ENCODE measurements around the gene PLEKHA7. TPM values are rescaled to one million over a fixed set of nuclear protein-coding genes. Genes with fewer than 3 reads are reported as not detected.

Gene PLEKHA7
- total RNA-seq, 4 donors from 2014 or later, result 24.1 to 49.3 (median 28.8) TPM

- ATAC-seq (ENCODE audit: low FRiP score), result no peak
- DNase-seq (ENCODE audit: low spot score), result no peak
- TF ChIP-seq CTCF (IDR thresholded peaks at IDR 0.05), result no peak
Measured at GRCh38 chr11:16814410-16815046, 199.7 kb downstream of the PLEKHA7 start.

- ATAC-seq (ENCODE audit: low FRiP score) (no peak), DNase-seq (ENCODE audit: low spot score) (no peak)
- TF ChIP-seq CTCF (IDR thresholded peaks at IDR 0.05), result no peak
Measured at GRCh38 chr11:16813126-16813525, 201.1 kb downstream of the PLEKHA7 start.

GRCh38 chr11:16812274-16812673 is 201.9 kb downstream of the PLEKHA7 start:
- ATAC-seq (ENCODE audit: low FRiP score), result no peak
- no peak for DNase-seq (ENCODE audit: low spot score)

GRCh38 chr11:16811136-16812020 is 202.8 kb downstream of the PLEKHA7 start:
- no peak for TF ChIP-seq CTCF (IDR thresholded peaks at IDR 0.05)
- DNase-seq (ENCODE audit: low spot score) (no peak), ATAC-seq (ENCODE audit: low FRiP score) (no peak)

More at GRCh38 chr11:16812274-16812673, 201.9 kb downstream of the PLEKHA7 start:
- no peak for TF ChIP-seq CTCF (IDR thresholded peaks at IDR 0.05)

GRCh38 chr11:16809886-16810668 is 204.1 kb downstream of the PLEKHA7 start:
- ATAC-seq (ENCODE audit: low FRiP score), result peak; percentile 83
- no peak for DNase-seq (ENCODE audit: low spot score)
- no peak for TF ChIP-seq CTCF (IDR thresholded peaks at IDR 0.05)

GRCh38 chr11:16807306-16807705 is 206.9 kb downstream of the PLEKHA7 start:
- ATAC-seq (ENCODE audit: low FRiP score) (no peak), DNase-seq (ENCODE audit: low spot score) (no peak)
- TF ChIP-seq CTCF (IDR thresholded peaks at IDR 0.05), result no peak

Measured in omental fat pad (tissue), 4 donors.